ENCODE results near the gene GLI3.

- TF ChIP-seq JUNB (IDR thresholded peaks at IDR 0.05) (no peak), CHD4 (IDR thresholded peaks at IDR 0.05) (no peak)
These were observed 80.6 kb downstream of the GLI3 start for GRCh38 chr7:42156291-42156865.

Data from GM12878 (cell line).